Astrocyte of the hippocampus (primary cell): Measurements from ENCODE around the gene SH2D2A.
A peak's percentile ranks its signal among the peaks of the same experiment; 100 is the strongest.

Experiments used
- DNase-seq: peaks from one replicate; pipeline ENCODE4 v3.0.0; 2011; ENCODE audit warnings: low read depth, low spot score

SH2D2A gene

GRCh38 chr1:156823210-156823790, 6.7 kb upstream of the SH2D2A start:
- no peak for DNase-seq

GRCh38 chr1:156822680-156823079, 6.0 kb upstream of the SH2D2A start:
- DNase-seq, result no peak

- peak; percentile 50 for DNase-seq
Observed at GRCh38 chr1:156821801-156822200, 5.2 kb upstream of the SH2D2A start.

GRCh38 chr1:156815961-156816422, 656 bp downstream of the SH2D2A start:
- no peak for DNase-seq

- no peak for DNase-seq
Observed at GRCh38 chr1:156815307-156815826, 1.3 kb downstream of the SH2D2A start.

DNA sequence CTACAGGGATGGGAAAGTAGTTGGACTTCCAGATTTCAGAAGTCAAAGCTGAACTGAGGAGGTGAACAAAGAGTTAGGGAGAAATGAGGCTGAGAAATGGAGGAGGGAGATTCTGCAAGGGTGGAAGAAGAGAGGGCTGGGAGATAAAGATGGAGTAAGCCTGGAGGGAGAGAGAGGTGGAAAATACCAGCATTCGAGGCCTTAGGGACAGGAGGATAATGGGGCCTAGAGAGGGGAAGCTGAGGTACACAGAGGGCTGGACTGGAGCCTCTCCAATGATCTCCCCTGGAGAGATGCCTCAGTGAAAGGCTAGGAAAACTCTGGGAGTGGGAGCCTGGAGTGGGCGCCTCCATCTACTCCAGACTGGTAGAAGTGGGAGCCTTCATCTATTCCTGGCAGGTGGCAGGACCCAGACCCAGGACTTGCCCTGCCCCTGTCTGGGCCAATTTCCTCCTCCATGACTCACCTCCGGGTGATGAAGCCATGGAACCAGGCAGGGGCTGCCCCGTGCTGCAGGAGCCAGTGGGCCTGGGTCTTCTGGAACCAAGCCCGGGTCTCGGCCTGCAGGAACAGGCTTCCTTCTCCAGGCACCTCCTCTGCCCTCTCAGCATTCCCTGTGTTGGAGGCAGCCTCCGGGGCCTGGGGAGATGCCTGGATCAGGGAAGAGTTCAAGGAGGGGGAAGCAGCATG, 1.9 kb downstream of the SH2D2A start:
- DNase-seq, result no peak

DNA sequence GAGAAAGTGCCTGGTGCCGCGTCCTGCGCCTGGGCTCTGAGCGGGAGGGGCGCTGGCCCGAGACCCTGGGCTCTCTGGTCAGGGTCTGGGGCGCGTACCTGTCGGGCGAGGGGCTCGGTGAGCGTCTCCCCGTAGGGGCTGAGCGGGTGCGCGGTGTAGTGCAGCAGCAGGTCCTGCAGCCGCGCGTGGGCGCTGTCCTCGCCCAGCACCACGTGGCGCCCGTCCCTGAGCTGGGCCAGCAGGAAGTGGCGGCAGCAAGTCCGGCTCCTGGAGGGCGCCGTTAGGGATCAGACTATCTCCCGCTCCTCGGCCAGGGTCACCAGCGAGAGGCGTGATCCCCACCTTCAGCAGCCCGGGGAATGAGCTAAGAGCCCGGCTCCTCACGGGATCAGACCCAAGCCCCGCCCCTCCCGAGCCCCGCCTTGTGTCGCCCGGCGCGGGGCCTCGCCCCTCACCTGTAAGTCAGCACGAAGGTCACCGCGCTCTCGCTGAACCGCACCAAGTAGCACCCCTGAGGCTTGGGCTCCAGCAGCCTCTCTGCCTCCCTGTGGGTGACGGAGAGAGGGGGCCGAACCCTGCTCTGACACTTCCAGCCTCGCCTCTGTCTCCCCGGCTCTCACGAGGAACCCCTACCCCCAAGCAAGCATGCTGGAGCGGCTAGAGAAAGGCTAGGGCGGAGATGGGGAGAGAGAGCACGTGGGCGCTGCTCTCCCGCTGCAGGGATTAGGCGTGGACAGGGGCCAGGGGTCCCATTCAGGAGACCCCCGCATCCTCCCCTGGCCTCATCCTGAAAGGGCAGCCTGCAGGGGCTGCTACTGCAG, 2.7 kb downstream of the SH2D2A start:
- DNase-seq, result peak; percentile 75

DNA sequence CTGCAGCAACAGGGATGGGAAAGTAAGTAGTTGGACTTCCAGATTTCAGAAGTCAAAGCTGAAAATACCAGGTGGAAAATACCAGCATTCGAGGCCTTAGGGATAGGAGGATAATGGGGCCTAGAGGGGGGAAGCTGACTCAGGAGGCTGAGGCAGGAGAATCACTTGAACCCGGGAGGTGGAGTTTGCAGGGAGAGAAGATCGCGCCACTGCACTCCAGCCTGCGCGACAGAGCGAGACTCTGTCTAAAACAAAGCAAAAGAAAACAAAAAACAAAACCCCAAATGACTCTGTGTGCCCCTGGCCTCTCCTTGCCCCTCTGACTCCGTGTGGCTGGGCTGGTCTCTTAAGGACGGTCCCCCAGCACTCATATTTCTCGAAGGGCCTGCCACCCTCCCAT, 3.4 kb downstream of the SH2D2A start:
- DNase-seq, result no peak

DNA sequence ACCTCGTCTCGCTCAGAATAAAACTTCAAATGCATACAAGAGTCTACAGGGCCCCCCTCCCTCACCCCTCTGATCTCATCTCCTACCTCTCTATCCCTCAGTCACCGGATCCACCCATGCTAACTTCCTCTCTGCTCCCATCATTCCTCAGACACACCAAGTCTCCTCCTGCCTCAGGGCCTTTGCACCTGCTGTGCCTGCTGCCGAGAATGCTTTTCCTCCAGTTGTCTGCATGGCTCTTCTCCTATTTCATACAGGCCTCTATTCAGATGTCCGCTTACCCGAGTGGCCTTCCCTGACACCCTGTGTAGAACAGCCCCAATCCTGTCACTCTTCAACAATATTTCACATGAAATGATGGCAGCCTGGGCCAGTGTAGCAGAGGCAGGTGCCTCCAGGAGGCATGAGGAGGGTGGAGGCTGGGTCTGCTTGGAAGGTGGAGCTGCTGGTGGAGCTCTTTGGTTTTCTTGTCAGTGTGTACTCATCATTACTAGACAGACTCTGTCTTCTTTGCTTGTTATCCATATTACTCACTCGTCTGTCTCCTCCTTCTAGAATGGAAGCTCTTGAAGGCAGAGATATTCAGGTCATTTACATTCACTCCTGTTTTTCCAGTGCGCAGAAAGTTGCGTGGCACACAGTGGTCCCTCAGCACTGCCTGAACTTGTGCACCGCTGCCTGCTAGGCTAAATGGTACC, 4.2 kb downstream of the SH2D2A start:
- DNase-seq, result no peak

DNA sequence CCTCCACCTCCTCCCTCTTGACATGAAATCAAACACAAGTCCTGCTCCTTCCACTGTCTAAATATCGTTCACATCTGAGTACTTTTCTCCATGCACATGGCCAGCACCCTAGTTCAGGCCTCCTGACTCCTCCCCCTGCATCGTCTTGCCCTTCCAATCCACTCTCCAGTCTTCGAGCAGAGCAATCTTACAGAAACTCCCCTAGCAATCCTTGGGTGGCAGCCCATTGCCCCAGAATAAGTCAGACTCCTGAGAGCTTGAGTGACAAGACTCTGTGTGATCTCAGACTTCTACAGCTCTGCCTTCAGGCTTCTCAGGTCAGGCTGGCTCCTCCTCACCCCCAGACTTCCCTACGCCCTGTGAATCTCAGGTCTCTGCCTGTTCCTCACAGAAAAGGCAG, 5.5 kb downstream of the SH2D2A start:
- no peak for DNase-seq

DNA sequence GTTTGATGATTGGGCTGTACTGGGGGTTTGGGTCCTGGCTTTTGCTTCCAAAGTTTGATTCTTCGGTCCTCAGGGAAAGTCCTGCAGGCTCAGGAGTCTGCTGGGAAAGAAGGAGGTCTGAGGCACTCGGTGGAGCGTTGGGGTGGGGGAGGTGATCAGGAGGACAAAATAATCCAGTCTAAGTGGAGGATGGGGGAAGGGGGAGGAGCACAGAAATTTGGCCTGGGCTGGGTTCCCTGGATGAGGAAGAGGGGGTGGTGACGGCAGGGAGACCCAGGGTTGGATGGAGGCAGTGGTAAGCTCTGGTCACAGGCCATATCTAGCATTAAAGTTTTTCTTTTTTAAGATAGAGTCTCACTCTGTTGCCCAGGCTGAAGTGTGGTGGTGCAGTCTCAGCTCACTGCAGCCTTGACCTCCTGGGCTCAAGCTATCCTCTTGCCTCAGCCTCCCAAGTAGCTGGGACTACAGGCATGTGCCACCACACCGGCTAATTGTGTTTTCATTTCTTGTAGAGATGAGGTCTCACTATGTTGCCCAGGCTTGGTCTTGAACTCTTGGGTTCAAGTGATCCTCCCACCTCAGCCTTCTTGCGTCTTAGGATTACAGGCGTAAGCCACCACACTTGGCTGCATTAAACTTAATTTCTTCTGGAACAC, 6.8 kb downstream of the SH2D2A start:
- DNase-seq, result no peak

- DNase-seq, result no peak
Observed at GRCh38 chr1:156809281-156809680, 7.4 kb downstream of the SH2D2A start.

DNA sequence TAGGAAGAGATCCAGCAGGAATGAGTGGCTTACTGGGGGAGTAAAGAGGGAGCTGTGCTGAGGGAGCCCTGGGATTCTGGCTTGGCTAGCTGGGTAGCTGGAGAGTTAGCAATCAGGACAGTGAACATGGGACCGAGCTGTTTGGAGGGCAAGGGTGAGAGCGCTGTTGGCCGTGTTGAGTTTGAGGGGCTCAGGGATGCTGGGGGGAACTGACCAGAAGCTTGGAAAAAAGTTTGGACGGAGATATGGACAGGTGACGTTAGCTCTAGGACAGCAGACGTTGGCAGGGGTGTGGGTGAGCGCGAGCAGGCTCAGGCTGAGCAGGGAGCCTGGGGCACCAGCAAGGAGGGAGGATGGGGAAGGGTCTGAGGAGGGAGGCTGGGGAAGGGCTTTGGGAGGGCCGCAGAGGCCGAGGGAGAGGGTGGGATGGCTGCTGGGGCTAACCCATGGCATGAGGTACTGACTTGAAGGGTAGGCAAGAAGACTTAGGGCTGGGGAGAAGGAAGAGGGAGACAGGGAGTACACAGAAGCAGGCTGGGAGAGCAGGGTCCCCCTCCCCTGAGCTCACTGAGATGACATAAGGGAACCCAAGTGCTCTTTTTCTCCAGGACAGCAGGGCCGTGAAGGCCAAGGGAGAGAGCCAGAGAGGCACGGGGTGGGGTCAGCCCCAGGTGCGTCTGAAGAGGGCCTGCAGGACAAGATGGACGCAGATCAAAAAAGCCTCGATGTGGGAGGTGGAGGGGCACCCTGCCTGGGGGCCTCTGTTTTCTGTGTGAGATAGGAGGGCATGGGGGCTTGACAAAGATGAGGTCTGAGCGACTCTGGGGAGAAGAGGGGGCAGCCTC, 8.2 kb downstream of the SH2D2A start:
- no peak for DNase-seq

DNA sequence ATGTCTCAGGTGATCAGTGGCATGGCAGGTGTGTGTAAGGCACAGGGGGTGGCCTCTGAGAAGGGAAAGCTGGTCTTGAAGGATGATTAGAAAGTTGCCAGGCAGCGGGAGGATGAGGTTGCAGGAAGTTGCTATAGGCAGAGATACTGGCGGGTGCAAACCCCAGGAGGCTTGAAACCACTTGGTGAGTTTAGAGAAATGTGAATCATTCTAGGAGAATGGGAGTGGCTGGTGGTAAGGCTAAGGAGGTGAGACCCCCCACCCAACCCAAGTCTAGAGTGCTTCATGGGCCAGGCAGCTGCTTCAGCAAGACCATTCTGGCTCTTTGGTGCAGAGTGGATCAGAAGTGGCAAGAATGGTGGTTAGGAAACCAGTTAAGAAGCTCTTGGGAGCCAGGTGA, 9.0 kb downstream of the SH2D2A start:
- DNase-seq, result no peak

DNA sequence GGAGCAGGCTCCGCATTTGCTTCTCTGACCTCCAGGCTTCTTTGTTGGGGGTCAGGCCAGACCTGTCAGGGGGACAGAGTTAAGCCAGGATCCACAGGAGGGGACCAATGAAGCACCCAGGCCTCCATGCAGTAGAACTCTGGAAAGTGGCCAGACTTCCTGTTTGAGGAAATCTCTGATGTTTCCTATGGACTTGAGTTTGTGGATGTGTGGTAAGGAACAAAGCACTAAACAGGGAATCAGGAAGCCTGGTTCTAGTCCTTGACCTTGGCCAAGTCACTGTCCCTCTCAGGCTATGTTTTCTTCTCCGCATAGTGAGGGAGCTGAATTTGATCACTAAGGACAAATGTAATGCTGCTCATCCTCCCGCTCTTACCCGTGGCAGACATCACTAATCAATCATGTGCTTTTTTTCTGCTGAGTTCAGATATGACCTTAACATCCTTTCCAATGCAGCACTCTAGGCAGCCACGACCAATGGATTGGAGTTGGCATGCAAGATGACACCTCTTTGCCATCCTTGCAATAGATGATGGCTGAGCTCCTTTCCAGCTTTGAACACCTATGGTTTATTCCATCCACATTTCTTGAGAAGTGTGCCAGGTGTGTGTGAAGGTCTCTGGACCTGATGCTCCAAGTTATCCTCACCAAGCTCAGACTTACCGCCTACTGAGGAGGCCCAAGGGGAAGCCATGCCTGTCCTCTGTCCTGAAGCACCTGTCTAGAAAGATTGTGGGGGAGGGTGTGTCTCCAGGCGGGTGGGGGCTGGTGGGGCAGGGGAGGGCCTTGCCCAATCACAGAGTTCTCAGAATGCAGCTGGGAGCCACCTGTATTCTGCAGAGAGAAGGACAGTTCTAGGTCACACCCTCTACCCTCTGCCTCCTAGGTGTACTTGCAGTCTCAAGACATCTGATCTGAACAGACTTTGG, 9.9 kb downstream of the SH2D2A start:
- no peak for DNase-seq

- peak; percentile 58 for DNase-seq
Observed at GRCh38 chr1:156805766-156806511, 10.7 kb downstream of the SH2D2A start.

DNA sequence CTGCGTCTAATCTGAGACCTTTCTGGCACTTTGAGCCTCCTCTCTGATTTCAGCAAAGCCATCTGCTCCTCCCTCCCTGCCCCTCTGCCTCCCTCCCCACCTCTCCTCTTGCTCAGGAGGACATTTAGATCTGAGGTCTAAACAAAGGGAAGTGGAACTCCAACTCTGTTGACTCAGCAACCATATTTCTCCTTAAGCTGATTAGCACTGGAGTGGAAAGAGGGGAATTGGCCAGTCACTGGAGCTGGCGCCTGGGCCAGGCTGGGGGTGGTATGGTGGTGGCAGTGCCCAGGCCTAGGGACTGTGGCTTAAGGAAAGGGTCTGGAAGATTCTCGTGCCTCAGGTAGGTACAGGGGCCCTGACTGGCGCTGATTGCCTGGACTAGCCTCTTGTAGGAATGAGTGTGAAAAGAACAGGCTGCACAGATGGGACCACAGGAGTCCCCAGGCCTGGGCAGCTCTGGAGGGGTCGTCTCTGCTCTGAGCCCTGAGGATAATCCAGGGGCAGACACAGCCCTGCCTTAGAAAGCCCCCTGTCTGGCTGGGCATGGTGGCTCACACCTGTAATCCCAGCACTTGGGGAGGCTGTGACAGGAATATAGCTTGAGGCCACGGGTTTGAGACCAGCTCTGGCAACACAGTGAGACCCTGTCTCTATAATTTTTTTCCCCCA, 11.9 kb downstream of the SH2D2A start:
- DNase-seq, result peak; percentile 85

GRCh38 chr1:156804026-156804425, 12.6 kb downstream of the SH2D2A start:
- no peak for DNase-seq
